ENCODE results near the gene TRIM47. TPM values are rescaled to one million over a fixed set of nuclear protein-coding genes. Genes with fewer than 3 reads are reported as not detected.
"Not testable (repeated sequence)": the region's sequence is repeated elsewhere in the genome, so short reads cannot be mapped to it uniquely, and the experiment has no call there.

Gene TRIM47
- total RNA-seq, 1 experiment from 2014 or later, result 6.9 TPM

GRCh38 chr17:75861927-75862317, 16.5 kb downstream of the TRIM47 start:
- H2AFZ ChIP-seq (ENCODE audit: low read length), result no peak overlapping the region
- no CpG with 5 or more reads among the region's 9 CpGs for WGBS (ENCODE audit: extremely low coverage, insufficient read length, low lambda C conversion rate)
- TF ChIP-seq CTCF (conservative IDR thresholded peaks at IDR 0.05), result no peak

GRCh38 chr17:75859358-75859757, 19.0 kb downstream of the TRIM47 start:
- not testable (repeated sequence) for H2BK15ac ChIP-seq (ENCODE audit: low read depth, low read length); H3K14ac ChIP-seq (ENCODE audit: insufficient read depth, low read length); H3K9ac ChIP-seq (ENCODE audit: extremely low read depth, insufficient read length, low read length); H4K20me1 ChIP-seq (ENCODE audit: control insufficient read depth, insufficient read depth, insufficient read length); H3K18ac ChIP-seq (ENCODE audit: insufficient read length, low read depth, low read length); H3K79me2 ChIP-seq (ENCODE audit: insufficient read depth, low read length); H2AK5ac ChIP-seq (ENCODE audit: insufficient read length, low read length); H2BK12ac ChIP-seq (ENCODE audit: insufficient read length, low read depth, low read length); H2BK120ac ChIP-seq (ENCODE audit: low read depth, low read length, poor library complexity, severe bottlenecking); H3K27me3 ChIP-seq (ENCODE audit: insufficient read depth, low read length); DNase-seq; H3K4me3 Mint-ChIP-seq; H3K9me3 Mint-ChIP-seq; H3K9me3 ChIP-seq (ENCODE audit: control insufficient read depth, low read depth, low read length); H3K36me3 Mint-ChIP-seq (ENCODE audit: insufficient read depth in 1 of 3, low read depth in 3 of 3); H3K23ac ChIP-seq (ENCODE audit: insufficient read length, low read depth, low read length); H3K79me1 ChIP-seq (ENCODE audit: insufficient read depth, low read depth, low read length, poor library complexity, severe bottlenecking); H3K56ac ChIP-seq (ENCODE audit: insufficient read length, low read depth, low read length); H4K5ac ChIP-seq (ENCODE audit: insufficient read length, low read depth, low read length); H2BK5ac ChIP-seq (ENCODE audit: insufficient read length, low read length); H4K8ac ChIP-seq (replicated peaks; ENCODE audit: insufficient read length, low read depth, low read length); H3K27ac ChIP-seq (ENCODE audit: insufficient read length, low read depth, low read length); H3K4me2 ChIP-seq (ENCODE audit: insufficient read depth, insufficient read length, low read length); H3K4ac ChIP-seq (ENCODE audit: low read depth, low read length); H2BK20ac ChIP-seq (ENCODE audit: low read depth, low read length, poor library complexity, severe bottlenecking); H4K91ac ChIP-seq (ENCODE audit: insufficient read length, low read depth, low read length); H3T11ph ChIP-seq (ENCODE audit: low read length); H3K4me1 ChIP-seq (ENCODE audit: insufficient read depth, low read length); H2AFZ ChIP-seq (ENCODE audit: low read length); H3K23me2 ChIP-seq (ENCODE audit: insufficient read length, low read depth, low read length, poor library complexity, severe bottlenecking); H3K27me3 Mint-ChIP-seq (ENCODE audit: low read depth)
- no CpG with 5 or more reads among the region's 10 CpGs for WGBS (ENCODE audit: extremely low coverage, insufficient read length, low lambda C conversion rate)
- Mint-ChIP-seq H3K4me1 (peaks cover 4 to 14% of the 10 kb centered on the region in 2 experiments), H3K27ac (peak overlapping the region in 1 of 3 experiments; percentile 52; a peak in 1 of 7 replicates)

More at GRCh38 chr17:75861927-75862317, 16.5 kb downstream of the TRIM47 start:
- Histone ChIP-seq H2BK12ac (ENCODE audit: insufficient read length, low read depth, low read length) (no peak overlapping the region), H3K56ac (ENCODE audit: insufficient read length, low read depth, low read length) (no peak overlapping the region), H3K23ac (ENCODE audit: insufficient read length, low read depth, low read length) (no peak overlapping the region), H3K18ac (ENCODE audit: insufficient read length, low read depth, low read length) (no peak overlapping the region), H3K4me2 (ENCODE audit: insufficient read depth, insufficient read length, low read length) (no peak overlapping the region), H2BK120ac (ENCODE audit: low read depth, low read length, poor library complexity, severe bottlenecking) (no peak overlapping the region), H3K23me2 (ENCODE audit: insufficient read length, low read depth, low read length, poor library complexity, severe bottlenecking) (no peaks in the 10 kb centered on the region), H2BK15ac (ENCODE audit: low read depth, low read length) (no peak overlapping the region), H4K91ac (ENCODE audit: insufficient read length, low read depth, low read length) (no peak overlapping the region), H2BK20ac (ENCODE audit: low read depth, low read length, poor library complexity, severe bottlenecking) (no peak overlapping the region), H3K4ac (ENCODE audit: low read depth, low read length) (no peak overlapping the region), H3K27ac (ENCODE audit: insufficient read length, low read depth, low read length) (no peak overlapping the region), H2AK5ac (ENCODE audit: insufficient read length, low read length) (no peak overlapping the region), H4K20me1 (ENCODE audit: control insufficient read depth, insufficient read depth, insufficient read length) (no peaks in the 10 kb centered on the region), H3K9ac (ENCODE audit: extremely low read depth, insufficient read length, low read length) (no peak overlapping the region), H3K14ac (ENCODE audit: insufficient read depth, low read length) (no peak overlapping the region), H3K79me2 (ENCODE audit: insufficient read depth, low read length) (no peaks in the 10 kb centered on the region), H3K27me3 (ENCODE audit: insufficient read depth, low read length) (no peaks in the 10 kb centered on the region), H3T11ph (ENCODE audit: low read length) (no peak overlapping the region), H4K5ac (ENCODE audit: insufficient read length, low read depth, low read length) (no peak overlapping the region), H3K9me3 (ENCODE audit: control insufficient read depth, low read depth, low read length) (no peaks in the 10 kb centered on the region), H3K4me1 (ENCODE audit: insufficient read depth, low read length) (no peaks in the 10 kb centered on the region), H4K8ac (replicated peaks; ENCODE audit: insufficient read length, low read depth, low read length) (no peak overlapping the region), H3K79me1 (ENCODE audit: insufficient read depth, low read depth, low read length, poor library complexity, severe bottlenecking) (no peaks in the 10 kb centered on the region), H2BK5ac (ENCODE audit: insufficient read length, low read length) (no peak overlapping the region)
- no peaks in the 10 kb centered on the region for H3K9me3 Mint-ChIP-seq
- H3K27me3 Mint-ChIP-seq (ENCODE audit: low read depth), result no peaks in the 10 kb centered on the region
- H3K36me3 Mint-ChIP-seq (ENCODE audit: insufficient read depth in 1 of 3, low read depth in 3 of 3), result no peaks in the 10 kb centered on the region
- H3K4me1 Mint-ChIP-seq, result peaks cover 5 to 19% of the 10 kb centered on the region in 2 experiments
- no peak for DNase-seq
- H3K4me3 Mint-ChIP-seq, result no peak overlapping the region
- H3K27ac Mint-ChIP-seq, result no peak overlapping the region

All from H9 (cell line).